ENCODE results near the gene MAN1A1.

The MAN1A1 gene

GRCh38 chr6:119215885-119216590 lies 133.5 kb downstream of the MAN1A1 start:
- Histone ChIP-seq H3K4me1 (ENCODE audit: control insufficient read depth, insufficient read depth, low read length, poor library complexity, severe bottlenecking) (peaks cover 2% of the 10 kb centered on the region), H3K4me3 (ENCODE audit: extremely low read depth, insufficient read depth, low read length, poor library complexity, severe bottlenecking) (no peak overlapping the region), H3K9me3 (ENCODE audit: control insufficient read depth, low read length) (no peaks in the 10 kb centered on the region), H3K36me3 (ENCODE audit: control insufficient read depth, insufficient read depth, low read length) (no peaks in the 10 kb centered on the region), H3K27ac (ENCODE audit: low read depth, low read length, severe bottlenecking) (no peak overlapping the region)
- WGBS, 2 experiments (ENCODE audit: insufficient coverage in 2 of 2): 87 to 95% methylated on average over 4 to 7 of the region's 9 CpGs

- WGBS, 2 experiments (ENCODE audit: insufficient coverage in 2 of 2): no CpG with 5 or more reads among the region's 1 CpG
- H3K9me3 ChIP-seq (ENCODE audit: control insufficient read depth, low read length): no peaks in the 10 kb centered on the region
- no peak overlapping the region for H3K4me3 ChIP-seq (ENCODE audit: extremely low read depth, insufficient read depth, low read length, poor library complexity, severe bottlenecking)
- no peaks in the 10 kb centered on the region for H3K36me3 ChIP-seq (ENCODE audit: control insufficient read depth, insufficient read depth, low read length)
- H3K4me1 ChIP-seq (ENCODE audit: control insufficient read depth, insufficient read depth, low read length, poor library complexity, severe bottlenecking): peaks cover 2% of the 10 kb centered on the region
- H3K27ac ChIP-seq (ENCODE audit: low read depth, low read length, severe bottlenecking): no peak overlapping the region
These were observed 134.3 kb downstream of the MAN1A1 start for GRCh38 chr6:119215309-119215708.

- Histone ChIP-seq H3K4me3 (ENCODE audit: extremely low read depth, insufficient read depth, low read length, poor library complexity, severe bottlenecking) (no peak overlapping the region), H3K27ac (ENCODE audit: low read depth, low read length, severe bottlenecking) (no peak overlapping the region), H3K9me3 (ENCODE audit: control insufficient read depth, low read length) (no peaks in the 10 kb centered on the region), H3K36me3 (ENCODE audit: control insufficient read depth, insufficient read depth, low read length) (peaks cover 2% of the 10 kb centered on the region), H3K4me1 (ENCODE audit: control insufficient read depth, insufficient read depth, low read length, poor library complexity, severe bottlenecking) (peaks cover 2% of the 10 kb centered on the region)
These were observed 139.0 kb downstream of the MAN1A1 start for GRCh38 chr6:119210596-119210995.

DNA sequence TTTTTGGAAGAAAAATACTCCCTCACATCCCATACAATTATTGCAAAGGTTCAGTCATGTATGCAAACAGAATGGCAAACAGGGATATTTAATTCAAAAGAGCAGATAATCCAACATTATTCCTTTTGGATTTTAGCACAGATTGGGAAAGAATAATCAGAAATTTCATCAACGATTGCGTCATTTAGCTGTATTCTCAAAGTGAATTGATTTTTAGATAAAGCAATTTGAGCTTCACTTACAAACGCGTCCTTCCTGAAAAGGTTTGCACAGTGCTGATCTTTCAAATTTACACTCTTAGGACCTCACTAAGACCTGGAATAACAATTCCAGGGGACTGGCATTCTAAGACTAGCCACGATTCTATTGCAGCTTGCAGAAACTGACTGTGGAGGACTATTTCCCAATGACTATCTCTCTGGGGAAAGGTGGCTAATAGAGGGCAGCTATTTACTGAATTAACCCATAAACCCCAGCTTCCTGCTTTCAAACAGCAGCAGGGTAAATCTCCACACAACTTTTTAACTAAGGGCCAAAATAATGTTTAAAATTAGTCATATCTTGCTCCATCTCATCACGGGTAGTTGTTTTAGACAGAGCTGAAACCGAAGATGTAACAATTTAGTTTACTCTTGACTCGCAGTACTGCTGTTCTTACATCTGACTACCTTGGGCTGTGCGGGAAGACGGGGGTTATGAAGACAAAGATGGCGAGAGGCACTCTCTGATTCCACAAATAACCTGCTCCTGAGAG lies 139.9 kb downstream of the MAN1A1 start:
- WGBS, 2 experiments (ENCODE audit: insufficient coverage in 2 of 2): 91 to 97% methylated on average over 6 to 10 of the region's 11 CpGs
- no peaks in the 10 kb centered on the region for H3K9me3 ChIP-seq (ENCODE audit: control insufficient read depth, low read length)
- H3K27ac ChIP-seq (ENCODE audit: low read depth, low read length, severe bottlenecking): no peak overlapping the region
- no peak overlapping the region for H3K4me3 ChIP-seq (ENCODE audit: extremely low read depth, insufficient read depth, low read length, poor library complexity, severe bottlenecking)
- H3K4me1 ChIP-seq (ENCODE audit: control insufficient read depth, insufficient read depth, low read length, poor library complexity, severe bottlenecking): no peaks in the 10 kb centered on the region
- H3K36me3 ChIP-seq (ENCODE audit: control insufficient read depth, insufficient read depth, low read length): peaks cover 7% of the 10 kb centered on the region

DNA sequence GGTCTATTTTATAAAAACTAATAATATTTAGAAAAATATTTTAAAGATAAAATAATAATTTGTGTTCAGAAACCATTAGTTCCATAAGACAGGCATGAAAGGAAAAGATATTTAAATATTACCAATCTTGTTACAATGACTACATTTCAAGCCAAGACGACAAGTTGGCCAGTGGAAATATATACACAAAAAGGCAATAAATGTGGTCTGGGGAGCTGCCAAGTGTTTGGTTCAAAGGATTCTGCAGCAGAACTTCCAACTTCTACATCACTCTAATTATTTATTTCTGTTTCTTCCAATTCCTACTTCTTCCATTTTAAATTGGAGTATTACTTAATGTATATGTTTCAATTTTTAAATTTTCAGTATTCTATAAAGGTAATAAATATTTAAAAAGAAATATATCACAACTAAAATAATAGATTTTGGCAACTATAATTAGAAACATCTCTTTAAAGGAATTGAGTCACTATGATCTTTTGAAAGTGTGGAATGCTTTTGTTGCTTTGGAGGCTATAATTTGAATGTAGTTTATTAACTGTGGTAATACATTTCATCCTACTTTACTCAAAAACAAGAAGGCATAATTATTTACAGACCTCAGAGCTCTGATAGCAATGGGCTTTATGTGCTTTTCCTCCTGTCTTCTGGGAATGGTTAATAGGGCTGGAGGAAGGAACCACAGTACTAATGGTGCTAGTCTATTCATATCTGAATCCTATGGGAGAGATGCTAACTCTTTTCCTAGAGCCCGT lies 141.4 kb downstream of the MAN1A1 start:
- Histone ChIP-seq H3K4me3 (ENCODE audit: extremely low read depth, insufficient read depth, low read length, poor library complexity, severe bottlenecking) (no peak overlapping the region), H3K9me3 (ENCODE audit: control insufficient read depth, low read length) (no peaks in the 10 kb centered on the region), H3K4me1 (ENCODE audit: control insufficient read depth, insufficient read depth, low read length, poor library complexity, severe bottlenecking) (no peaks in the 10 kb centered on the region), H3K36me3 (ENCODE audit: control insufficient read depth, insufficient read depth, low read length) (peaks cover 17% of the 10 kb centered on the region), H3K27ac (ENCODE audit: low read depth, low read length, severe bottlenecking) (no peak overlapping the region)
- WGBS, 2 experiments (ENCODE audit: insufficient coverage in 2 of 2): no CpG with 5 or more reads among the region's 2 CpGs

DNA sequence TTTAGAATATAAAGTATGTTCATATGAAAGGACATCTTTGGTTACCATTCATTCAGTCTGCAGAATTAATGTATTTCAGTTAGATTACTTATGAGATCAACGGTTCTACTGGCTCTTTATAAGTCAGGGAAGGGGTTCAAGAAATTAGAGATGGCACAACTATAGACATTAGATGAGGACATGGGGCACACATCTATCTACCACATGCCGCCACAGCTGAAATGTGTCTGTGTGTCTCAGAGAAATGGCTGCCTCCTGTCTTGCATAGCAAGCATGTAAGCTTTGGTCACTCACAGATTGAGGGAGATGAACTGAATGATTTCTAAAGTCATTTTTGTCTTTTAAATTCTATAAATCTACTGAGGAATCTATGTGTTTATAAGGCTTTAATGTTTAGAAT lies 142.2 kb downstream of the MAN1A1 start:
- H3K27ac ChIP-seq (ENCODE audit: low read depth, low read length, severe bottlenecking): no peak overlapping the region
- 100% methylated on average over 2 of the region's 2 CpGs; no CpG with 5 or more reads in 1 of the 2 experiments for WGBS, 2 experiments (ENCODE audit: insufficient coverage in 2 of 2)
- peaks cover 25% of the 10 kb centered on the region for H3K36me3 ChIP-seq (ENCODE audit: control insufficient read depth, insufficient read depth, low read length)
- H3K4me1 ChIP-seq (ENCODE audit: control insufficient read depth, insufficient read depth, low read length, poor library complexity, severe bottlenecking): no peaks in the 10 kb centered on the region
- no peaks in the 10 kb centered on the region for H3K9me3 ChIP-seq (ENCODE audit: control insufficient read depth, low read length)
- H3K4me3 ChIP-seq (ENCODE audit: extremely low read depth, insufficient read depth, low read length, poor library complexity, severe bottlenecking): no peak overlapping the region

DNA sequence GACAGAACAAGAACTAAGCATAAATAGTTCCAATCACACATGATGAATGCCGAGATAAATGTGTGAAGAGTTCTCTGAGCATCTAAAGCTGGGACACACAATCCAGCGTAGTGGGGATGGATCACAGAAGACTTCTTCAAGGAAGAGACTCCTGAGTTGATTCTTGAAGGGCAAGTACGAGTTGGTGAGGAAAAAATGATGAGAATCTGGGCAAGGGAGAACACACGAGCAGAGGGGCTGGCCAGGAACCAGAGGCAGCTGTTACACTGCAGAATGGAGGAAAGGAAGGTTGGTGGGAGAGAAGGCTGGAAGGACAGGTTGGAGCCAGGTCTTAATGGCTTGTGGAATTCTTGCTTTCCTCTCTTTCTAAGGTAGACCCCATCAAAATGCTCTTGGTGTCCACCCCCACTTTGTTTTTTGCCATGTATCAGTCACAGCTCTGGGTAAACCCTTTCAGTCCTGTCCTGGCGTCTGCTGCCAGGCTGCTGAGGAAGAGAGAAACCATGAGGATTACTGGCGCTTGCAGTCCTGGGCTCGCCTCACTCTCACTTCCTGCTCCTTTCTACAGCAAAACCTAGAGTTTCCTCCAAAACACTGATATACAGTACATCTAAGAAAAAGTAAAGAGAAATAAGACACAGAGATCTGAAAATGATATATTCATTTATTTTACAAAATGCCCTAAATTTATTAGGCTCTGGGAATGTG lies 143.5 kb downstream of the MAN1A1 start:
- Histone ChIP-seq H3K36me3 (ENCODE audit: control insufficient read depth, insufficient read depth, low read length) (peaks cover 34% of the 10 kb centered on the region), H3K4me3 (ENCODE audit: extremely low read depth, insufficient read depth, low read length, poor library complexity, severe bottlenecking) (no peak overlapping the region), H3K9me3 (ENCODE audit: control insufficient read depth, low read length) (no peaks in the 10 kb centered on the region), H3K27ac (ENCODE audit: low read depth, low read length, severe bottlenecking) (no peak overlapping the region), H3K4me1 (ENCODE audit: control insufficient read depth, insufficient read depth, low read length, poor library complexity, severe bottlenecking) (no peaks in the 10 kb centered on the region)
- WGBS, 2 experiments (ENCODE audit: insufficient coverage in 2 of 2): 91 to 93% methylated on average over 4 to 5 of the region's 7 CpGs

DNA sequence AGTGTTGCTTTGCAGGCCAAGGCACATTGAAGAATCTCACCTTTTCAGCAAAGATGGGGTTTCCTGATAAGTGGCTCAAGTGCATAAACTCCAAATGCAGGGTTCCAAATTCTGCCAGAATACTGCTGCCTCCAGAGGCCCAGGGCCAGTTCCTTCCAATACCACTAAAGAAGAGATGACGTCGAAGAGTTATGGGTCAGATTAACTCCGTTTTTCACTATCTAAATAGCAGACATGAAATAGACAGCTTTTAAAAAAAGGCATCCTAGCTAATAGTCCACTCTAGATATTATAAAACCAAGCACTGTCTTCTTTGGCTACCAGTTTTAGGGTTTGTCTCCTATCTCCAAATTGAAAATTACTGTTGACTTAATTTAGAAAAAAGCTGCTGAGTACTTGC lies 144.8 kb downstream of the MAN1A1 start:
- 88 to 89% methylated on average over 1 to 3 of the region's 3 CpGs for WGBS, 2 experiments (ENCODE audit: insufficient coverage in 2 of 2)
- Histone ChIP-seq H3K4me1 (ENCODE audit: control insufficient read depth, insufficient read depth, low read length, poor library complexity, severe bottlenecking) (no peaks in the 10 kb centered on the region), H3K27ac (ENCODE audit: low read depth, low read length, severe bottlenecking) (no peak overlapping the region), H3K9me3 (ENCODE audit: control insufficient read depth, low read length) (no peaks in the 10 kb centered on the region), H3K36me3 (ENCODE audit: control insufficient read depth, insufficient read depth, low read length) (peaks cover 44% of the 10 kb centered on the region), H3K4me3 (ENCODE audit: extremely low read depth, insufficient read depth, low read length, poor library complexity, severe bottlenecking) (no peak overlapping the region)

DNA sequence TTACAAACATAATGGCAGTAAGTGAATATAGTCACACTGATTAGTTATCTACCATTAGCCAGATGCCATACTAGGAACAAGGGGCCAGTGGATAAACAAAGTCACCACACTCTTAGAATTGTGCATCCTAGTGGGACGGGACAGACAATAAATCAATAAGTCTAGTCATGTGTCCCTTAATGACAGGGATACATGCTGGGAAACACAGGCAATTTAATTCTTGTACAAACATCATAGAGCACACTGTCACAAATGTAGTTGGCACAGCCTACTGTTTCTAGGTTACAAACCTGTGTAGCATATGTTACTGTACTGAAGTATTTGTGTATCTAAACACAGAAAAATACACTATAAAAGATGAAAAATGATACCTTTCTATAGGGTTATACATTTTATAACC lies 148.1 kb downstream of the MAN1A1 start:
- Histone ChIP-seq H3K4me1 (ENCODE audit: control insufficient read depth, insufficient read depth, low read length, poor library complexity, severe bottlenecking) (no peaks in the 10 kb centered on the region), H3K27ac (ENCODE audit: low read depth, low read length, severe bottlenecking) (no peak overlapping the region), H3K4me3 (ENCODE audit: extremely low read depth, insufficient read depth, low read length, poor library complexity, severe bottlenecking) (no peak overlapping the region), H3K36me3 (ENCODE audit: control insufficient read depth, insufficient read depth, low read length) (peaks cover 46% of the 10 kb centered on the region), H3K9me3 (ENCODE audit: control insufficient read depth, low read length) (no peaks in the 10 kb centered on the region)
- 88% methylated on average over 1 of the region's 1 CpG; no CpG with 5 or more reads in 1 of the 2 experiments for whole genome bisulfite sequencing, 2 experiments (ENCODE audit: insufficient coverage in 2 of 2)

GRCh38 chr6:119200512-119201175 lies 148.9 kb downstream of the MAN1A1 start:
- Histone ChIP-seq H3K36me3 (ENCODE audit: control insufficient read depth, insufficient read depth, low read length) (peaks cover 46% of the 10 kb centered on the region), H3K27ac (ENCODE audit: low read depth, low read length, severe bottlenecking) (no peak overlapping the region), H3K4me1 (ENCODE audit: control insufficient read depth, insufficient read depth, low read length, poor library complexity, severe bottlenecking) (no peaks in the 10 kb centered on the region), H3K4me3 (ENCODE audit: extremely low read depth, insufficient read depth, low read length, poor library complexity, severe bottlenecking) (no peak overlapping the region), H3K9me3 (ENCODE audit: control insufficient read depth, low read length) (no peaks in the 10 kb centered on the region)
- 87 to 100% methylated on average over 1 of the region's 1 CpG for WGBS, 2 experiments (ENCODE audit: insufficient coverage in 2 of 2)
